GM21737 (cell line): ENCODE data around the gene FAM210A.
"Not testable (repeated sequence)": the region's sequence is repeated elsewhere in the genome, so short reads cannot be mapped to it uniquely, and the experiment has no call there.

Source experiments
- ATAC-seq: cut with Tn5 transposase; IDR thresholded peaks from one replicate; pipeline ENCODE4 v1.9.1; 2021; ENCODE audit warnings: mild to moderate bottlenecking, moderate library complexity; ENCODE audit not compliant: unreplicated experiment

FAM210A gene, protein sequence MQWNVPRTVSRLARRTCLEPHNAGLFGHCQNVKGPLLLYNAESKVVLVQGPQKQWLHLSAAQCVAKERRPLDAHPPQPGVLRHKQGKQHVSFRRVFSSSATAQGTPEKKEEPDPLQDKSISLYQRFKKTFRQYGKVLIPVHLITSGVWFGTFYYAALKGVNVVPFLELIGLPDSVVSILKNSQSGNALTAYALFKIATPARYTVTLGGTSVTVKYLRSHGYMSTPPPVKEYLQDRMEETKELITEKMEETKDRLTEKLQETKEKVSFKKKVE

GRCh38 chr18:13726232-13726971, at the start of gene FAM210A, which contains the start of gene RNMT:
FAM210A (minus strand) TSS chr18:13726558; CDS start chr18:13682077, 44,481 bp downstream.
RNMT (plus strand) TSS chr18:13726673; CDS start chr18:13731518, 4,845 bp downstream.
- peak; percentile 89 for ATAC-seq

GRCh38 chr18:13775058-13775457, 48.7 kb upstream of the FAM210A start:
- ATAC-seq: no peak

GRCh38 chr18:13762690-13763439, 36.5 kb upstream of the FAM210A start:
- ATAC-seq: no peak

GRCh38 chr18:13760047-13760446, 33.7 kb upstream of the FAM210A start:
- no peak for ATAC-seq

- ATAC-seq: no peak
Observed at GRCh38 chr18:13758622-13759021, 32.3 kb upstream of the FAM210A start.

GRCh38 chr18:13756671-13757070, 30.3 kb upstream of the FAM210A start:
- ATAC-seq: no peak

DNA sequence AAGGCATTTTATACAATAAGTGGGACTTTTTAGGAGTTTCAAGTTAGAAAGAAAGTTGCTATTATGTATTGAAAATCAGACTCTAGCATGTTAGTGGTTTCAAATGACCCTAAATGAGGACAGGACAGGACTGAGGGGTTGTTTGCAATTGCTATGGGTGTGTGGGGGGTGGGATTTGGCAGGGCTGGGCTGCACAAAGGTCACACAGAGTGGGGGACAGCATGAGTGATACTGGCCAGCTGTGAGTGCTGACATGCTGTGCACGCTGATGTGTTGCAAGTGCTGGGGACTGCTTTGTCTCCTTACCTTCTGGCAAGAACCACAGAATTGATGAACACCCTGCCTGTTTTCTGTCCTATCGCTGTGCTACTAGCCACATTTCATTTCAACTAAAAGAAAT, 29.9 kb upstream of the FAM210A start:
- ATAC-seq: no peak

GRCh38 chr18:13751599-13751998, 25.2 kb upstream of the FAM210A start:
- not testable (repeated sequence) for ATAC-seq

DNA sequence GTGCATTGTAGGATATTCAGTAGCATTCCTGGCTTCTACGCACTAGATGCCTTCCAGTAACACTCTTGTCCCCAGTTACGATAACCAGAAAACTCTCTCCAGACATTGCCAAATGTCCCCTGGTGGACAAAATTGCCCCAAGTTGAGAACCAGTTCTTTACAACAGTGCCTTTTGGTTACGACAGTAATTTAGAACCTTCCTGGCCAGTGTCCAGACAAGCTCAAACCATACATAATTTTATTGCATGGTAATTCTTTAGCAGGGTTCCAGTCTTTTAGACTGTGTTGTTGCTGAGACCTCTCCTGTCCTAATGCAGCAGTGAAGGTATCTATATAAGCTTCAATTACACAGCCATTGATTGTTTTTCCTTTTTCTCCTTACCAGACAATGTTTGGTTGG, 20.3 kb upstream of the FAM210A start:
- ATAC-seq: no peak

GRCh38 chr18:13745696-13746095, 19.3 kb upstream of the FAM210A start:
- no peak for ATAC-seq

- ATAC-seq: no peak
Observed at GRCh38 chr18:13735681-13736080, 9.3 kb upstream of the FAM210A start.

DNA sequence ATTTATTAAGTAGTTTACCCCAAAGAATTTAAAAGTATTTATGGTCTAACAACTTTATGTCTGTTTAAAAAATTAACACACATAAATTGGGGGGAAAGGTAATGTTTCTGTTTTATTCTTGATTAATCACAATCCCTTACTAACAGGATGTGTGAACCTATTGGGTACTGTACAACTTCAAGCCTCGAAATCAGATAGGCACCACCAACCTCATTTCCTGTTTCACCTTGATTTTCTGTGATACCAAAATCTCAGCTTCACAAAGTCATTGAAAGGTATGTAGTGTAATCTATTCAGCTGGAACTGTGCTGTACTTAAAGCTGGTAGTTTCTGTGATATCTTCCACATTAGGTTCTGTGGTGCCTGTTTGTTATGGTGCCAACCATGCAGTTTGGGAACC, 4.1 kb upstream of the FAM210A start:
- ATAC-seq: no peak

GRCh38 chr18:13726972-13727331, 594 bp upstream of the FAM210A start:
- ATAC-seq: no peak

DNA sequence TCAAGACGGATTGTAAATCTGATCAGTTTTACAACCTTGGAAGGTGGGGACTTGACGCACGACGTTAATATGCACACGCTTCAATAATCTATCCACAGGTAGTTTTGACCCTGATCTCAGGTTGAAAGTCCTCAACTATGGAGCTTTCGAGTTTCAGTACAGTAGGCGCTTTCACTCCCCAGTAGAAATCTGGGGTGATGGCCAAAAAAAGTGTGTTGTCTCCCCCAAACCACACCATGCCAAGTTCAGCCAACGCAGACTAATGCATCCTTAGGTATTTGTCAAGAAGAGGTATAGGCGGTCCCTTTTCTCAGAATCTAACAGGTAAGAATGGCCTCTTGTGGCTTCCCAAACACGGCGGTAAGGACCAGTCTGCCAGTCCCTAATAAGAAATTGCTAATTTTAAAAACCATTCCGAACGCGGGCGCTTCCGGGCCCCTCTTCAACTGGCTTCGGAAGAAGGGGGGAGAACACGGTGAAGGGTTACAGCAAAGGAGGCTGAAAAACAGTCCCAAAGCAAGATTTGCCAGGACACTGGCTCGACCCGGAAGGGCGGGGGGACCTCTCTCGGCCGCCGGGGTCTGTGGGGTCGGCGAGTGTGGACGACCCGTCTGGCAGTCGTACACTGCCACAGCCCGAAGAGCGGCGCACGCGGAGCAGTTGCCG, 659 bp downstream of the FAM210A start:
- ATAC-seq: no peak

DNA sequence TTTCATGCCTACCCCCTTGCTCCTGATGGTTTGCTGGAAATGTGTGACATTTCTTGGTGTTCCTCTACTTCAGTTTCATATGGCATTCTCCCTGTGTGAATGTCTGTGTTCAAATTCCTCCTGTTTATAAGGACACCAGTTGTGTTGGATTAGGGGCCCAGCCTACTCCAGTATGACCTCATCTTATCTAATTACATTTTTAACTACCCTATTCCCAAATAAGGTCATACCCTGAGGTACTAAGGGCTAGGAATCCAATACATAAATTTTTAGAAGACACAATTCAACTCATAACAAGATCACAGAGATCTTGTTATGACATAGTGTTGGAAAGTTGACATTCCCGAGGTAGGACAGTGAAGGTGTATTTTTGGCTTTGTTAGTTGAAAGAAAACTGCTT, 5.5 kb downstream of the FAM210A start:
- ATAC-seq: no peak

- no peak for ATAC-seq
Observed at GRCh38 chr18:13720123-13720522, 6.2 kb downstream of the FAM210A start.

DNA sequence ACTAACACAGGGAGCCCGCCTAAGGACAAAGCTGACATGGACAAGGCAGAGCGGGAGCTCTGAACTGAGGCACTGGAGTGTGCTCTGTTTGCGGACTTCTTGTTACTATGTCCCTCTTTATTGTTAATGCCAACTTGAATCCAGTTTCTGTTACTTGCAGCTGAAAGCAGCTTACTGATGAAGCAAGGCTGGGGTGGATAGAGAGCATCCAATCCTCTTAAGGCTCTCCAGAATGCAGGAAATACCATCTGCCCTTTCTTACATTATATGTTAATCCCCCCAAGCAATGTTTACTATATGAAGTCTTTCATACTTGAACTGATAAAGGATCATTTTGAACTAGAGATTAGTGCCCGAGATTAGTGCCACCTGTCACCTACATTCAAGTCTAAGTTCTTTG, 9.4 kb downstream of the FAM210A start:
- no peak for ATAC-seq

DNA sequence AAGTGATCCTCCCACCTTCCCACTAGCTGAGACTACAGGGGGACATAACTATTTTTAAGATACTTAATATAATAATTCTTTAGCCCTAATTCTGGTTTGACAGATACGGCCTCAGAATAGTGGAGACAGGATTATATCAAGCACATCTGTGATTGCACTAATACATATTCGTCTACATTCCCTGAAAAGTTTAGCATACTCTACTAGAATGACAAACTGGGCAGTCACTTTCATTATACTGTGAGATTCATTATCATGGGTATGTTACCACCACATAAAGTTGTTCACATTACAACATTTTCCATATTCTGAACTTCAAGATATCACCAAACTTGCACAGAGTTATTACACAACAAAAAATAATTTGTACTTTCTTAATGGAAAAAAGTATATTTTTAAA, 11.0 kb downstream of the FAM210A start:
- no peak for ATAC-seq

DNA sequence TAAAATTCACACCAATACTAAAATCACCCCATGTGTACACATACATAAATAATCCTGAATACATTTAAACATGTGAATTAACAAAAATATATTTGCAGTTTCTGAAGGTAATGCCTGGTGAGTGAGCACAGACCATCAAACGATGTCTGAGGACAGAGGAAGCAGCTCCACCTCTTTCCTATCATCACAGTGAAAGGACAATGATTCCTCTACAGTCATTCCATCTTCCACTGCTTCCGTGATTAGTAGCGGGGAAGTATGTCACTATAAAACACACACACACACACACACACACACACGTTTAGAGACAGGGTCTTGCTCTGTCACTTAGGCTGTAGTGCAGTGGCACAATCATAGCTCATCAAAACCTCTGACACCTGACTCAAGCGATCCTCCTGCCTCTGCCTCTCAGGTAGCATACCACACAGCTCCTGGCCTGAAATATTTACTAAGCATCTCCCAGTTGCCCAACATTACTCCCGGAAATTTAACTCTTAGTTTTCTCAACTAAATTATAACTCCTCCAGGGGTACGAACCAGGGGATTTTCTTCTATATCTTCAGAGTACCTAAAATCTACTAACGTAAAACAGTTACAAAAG, 12.8 kb downstream of the FAM210A start:
- no peak for ATAC-seq

- no peak for ATAC-seq
Observed at GRCh38 chr18:13712400-13713131, 13.8 kb downstream of the FAM210A start.
